DLD1 (cell line): ENCODE measurements around the gene ZNF462.

ENCODE experiments used
- in situ Hi-C: cut with HindIII; loops from 2 replicates; pipeline ENCODE4 v1.10.0; 2017; ENCODE audit warnings: low sequenced_read_pairs

The ZNF462 gene

DNA sequence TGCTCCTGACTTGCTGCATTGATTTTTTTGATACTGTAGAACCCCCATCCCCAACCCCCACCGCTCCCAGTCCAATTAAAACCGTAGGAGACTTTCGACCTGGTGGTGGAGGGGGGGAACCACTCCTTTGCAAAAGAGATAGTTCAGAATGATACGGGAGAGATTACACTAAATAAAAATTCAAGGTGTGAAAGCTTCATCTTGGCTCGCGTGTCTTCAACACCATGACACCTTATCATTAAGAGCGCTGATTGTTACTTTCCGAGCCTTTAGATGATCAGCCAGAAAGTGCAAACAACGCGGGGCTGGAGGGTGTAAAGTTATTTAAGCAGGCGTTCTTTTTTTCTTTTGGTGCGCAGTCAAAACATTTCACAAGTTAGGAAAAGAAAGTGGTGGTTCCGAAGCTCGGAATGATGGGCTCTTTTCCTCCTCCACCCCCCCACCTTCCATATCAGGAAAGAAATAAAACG lies 1.3 kb upstream of the ZNF462 start:
- in situ Hi-C loops: no loop called here

DNA sequence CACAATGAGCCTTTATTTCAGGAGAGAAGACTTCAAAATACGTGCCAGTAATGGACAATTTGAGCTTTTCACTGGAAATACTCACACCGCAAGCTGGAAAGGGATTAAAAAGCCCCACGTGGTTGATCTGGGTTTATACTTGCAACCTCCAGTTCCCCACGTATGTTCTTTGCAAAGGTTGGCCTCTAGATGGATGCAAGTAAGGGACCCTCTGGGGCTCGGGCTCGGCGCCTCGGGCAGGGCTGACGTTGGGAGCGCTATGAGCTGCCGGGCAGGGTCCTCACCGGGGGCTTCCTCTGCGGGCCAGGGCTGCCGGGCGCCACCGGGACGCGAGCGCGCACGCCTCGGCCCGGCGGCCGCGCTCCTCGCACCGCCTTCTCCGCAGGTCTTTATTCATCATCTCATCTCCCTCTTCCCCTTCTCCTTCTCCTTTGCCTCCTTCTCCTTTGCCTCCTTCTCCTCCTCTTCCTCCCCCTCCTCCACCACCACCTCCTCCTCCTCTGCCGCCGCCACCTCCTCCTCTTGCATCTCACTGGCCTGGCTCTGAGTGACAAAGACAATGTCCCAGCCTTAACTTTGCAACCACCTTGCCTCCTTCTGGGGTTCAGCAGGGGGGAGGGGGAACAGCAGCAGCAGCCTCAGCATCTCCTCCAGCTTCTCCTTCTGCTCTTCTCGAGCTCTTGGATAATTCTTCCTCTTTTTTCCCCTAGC lies 701 bp upstream of the ZNF462 start:
- in situ Hi-C loops: no loop called here

DNA sequence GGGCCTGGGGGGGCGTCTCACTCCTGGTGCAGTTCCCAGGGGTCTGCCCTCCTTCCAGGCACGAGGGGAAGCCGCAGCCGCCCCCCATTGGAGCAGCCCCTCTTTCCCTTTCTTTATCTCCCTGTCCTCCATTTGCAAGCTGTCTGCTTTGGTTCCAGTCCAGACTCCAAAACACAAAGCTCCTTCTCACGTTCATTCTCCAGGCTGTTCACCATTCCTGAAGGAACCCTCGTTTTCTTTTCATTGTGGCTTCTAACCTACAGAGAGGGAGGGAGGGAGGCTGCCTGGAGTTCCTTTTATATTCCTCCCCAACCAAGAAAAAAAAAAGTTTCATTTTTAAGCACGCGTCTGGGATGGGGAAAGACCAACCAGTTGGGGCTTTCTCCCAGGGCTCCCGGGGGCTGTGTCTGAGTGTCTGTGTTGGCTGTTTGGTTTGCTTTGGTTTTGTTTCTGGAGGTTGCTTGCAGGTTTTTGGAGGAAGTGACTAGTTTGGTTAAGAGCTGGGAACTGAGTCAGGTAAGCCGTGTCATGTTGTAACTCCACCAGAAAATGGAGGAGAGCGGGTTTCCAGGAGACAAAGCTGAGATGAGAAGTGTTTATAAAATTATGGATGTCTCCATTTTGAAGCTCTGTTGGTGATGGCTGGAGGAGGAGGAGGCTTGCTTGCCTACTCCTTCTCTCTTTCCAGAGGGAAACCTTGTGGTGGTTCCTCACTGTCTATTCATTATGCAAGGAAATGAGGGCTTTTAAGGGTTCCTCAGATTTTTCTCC lies 1.6 kb downstream of the ZNF462 start:
- in situ Hi-C loops: no loop called here

DNA sequence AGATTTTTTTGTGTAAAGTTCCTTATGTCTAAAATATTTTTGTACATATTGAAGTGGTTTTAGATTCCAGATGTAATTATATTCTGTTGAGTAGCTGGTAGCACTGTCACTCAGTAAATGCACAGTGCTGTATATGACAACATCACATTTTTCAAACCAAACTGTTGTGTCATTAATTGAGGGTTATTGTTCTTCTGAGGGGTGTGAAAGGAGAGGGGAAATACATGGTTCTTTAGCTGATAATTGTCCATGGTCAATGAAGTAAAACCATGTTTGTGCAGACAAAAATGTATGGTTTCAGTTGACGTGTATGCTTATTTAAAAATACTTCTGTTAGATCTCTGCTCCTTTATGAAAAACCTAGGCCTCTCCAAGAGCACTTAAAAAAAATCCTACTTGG lies 3.3 kb downstream of the ZNF462 start:
- in situ Hi-C loops: no loop called here

DNA sequence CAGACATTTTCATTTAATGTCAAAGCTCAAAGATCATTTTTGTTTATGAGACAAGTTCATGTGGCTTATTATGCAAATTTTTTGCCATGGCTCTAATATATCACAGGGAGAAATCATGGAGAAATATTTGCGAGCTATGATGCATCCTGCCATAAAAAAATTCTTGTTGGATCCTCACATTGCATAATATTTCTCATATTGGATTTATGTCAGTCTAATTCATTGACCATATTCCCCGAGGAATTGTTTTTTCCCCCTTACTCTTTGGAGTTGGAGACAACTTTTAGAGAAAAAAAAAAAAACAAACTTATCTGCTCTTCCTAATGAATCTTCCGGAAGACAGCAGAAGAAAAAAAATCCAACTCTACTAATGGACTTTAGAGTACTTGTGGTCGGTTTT lies 4.3 kb downstream of the ZNF462 start:
- in situ Hi-C loops: no loop called here

DNA sequence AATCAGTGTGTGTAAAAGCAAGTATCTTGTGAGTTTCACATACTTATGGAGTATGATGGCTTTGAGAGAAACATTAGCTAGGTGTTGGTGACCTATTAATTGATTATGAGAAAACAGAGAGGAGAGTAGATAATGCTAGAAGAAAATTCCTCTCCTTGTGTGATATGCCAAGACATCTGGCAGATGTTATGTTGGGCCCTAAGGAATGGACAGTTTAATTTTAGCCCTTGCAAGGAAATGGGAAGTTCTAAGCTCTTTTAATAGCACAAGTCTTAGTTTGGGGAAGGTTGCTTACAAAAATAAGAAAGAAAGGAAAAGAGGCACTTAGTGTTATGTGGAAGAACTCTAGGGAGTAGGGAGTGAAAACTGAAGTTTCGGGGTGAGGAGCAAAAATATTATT lies 5.1 kb downstream of the ZNF462 start:
- in situ Hi-C loops: no loop called here

DNA sequence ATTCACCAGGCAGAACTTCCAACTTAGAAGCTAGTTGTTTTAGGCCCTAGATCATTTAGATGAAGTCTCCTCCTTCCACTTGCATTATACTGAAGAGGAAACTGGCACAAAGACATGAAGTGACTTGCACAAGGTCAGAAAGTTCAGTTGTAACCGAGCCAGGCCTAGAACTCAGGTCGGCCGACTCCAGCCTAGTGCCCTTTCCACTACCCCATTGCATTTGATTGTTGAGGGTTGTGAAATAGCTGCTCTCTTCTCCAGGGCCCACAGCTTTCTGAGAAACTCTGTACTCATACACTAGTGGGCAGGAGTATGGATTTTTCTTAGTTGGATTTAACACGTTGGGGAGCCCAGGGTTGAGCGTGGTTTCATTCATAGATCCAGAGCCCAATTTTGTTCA lies 5.6 kb downstream of the ZNF462 start:
- in situ Hi-C loops: no loop called here

DNA sequence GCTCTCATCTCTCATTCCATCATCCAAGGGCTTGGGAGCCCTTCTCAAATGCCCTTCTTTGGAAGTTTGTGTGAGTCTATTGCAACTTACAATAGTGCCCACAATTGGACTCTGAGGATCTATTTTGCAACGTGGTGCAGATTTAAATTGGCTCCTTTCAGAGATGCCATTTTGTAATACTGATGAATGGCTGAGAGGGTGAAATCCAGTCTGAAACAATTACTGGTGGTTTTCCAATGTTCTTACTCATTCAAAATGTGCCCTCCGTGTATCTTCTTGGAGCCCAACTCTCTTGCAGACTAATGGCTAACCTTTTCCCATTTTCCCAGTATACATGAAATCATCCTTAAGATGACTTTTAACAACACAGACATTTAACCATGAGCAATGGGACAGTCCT lies 6.1 kb downstream of the ZNF462 start:
- in situ Hi-C loops: no loop called here

DNA sequence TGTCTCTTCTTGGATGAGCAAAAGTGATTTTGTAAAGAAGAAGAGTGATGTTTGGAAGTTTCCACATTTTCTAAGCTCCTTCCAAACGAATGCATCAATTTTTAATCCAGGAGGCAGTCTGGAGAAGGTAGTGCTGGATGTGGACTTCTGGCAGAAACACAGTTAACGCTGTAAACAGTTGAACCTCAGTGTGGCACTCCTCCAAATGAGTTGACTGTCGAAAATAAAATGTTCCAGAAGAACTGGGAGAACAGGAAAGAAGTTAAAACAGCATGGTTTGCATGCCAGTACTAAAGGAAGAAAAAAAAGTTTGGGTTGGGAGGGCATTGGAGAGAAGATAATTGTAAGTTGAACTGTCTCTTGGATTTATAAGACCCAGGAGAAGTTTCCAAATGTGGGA lies 6.5 kb downstream of the ZNF462 start:
- in situ Hi-C loops: no loop called here

DNA sequence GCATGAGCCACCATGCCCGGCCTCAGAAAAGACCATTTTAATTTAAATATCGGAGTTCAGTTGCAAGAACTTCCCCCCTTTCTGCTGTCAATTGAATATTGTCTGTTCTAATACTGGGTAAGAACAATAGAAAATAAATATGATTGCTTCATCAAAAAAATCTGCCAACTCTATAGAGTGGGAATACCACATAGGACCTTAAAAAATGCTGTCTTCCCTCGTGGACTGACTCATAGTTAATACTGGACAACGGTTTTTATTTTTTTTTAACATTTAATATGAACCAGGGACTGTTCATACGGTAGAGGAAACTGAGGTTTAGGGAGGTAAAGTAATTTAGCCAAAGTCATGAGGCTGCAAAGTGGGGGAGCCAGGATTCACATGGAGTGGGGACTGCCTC lies 9.7 kb downstream of the ZNF462 start:
- in situ Hi-C loops: no loop called here

DNA sequence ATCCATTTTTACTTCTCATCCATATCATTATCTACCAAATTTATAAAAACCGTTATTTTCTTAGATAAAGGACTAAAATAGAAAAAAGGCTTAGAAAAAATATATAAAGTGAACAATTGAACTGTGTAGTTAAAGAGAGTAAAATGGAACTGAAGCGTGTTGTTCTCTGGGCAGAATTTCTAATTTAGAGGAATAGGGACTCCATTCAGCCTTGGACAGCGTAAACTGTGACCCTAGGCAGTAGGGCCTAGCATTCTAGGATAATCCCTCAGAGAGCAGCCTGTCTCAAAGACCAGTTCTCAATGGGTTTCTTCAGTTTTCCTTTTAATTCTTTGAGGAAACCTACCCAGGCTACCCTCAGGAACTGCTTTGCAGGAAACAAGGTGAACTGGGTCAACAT lies 11.1 kb downstream of the ZNF462 start:
- in situ Hi-C loops: no loop called here

DNA sequence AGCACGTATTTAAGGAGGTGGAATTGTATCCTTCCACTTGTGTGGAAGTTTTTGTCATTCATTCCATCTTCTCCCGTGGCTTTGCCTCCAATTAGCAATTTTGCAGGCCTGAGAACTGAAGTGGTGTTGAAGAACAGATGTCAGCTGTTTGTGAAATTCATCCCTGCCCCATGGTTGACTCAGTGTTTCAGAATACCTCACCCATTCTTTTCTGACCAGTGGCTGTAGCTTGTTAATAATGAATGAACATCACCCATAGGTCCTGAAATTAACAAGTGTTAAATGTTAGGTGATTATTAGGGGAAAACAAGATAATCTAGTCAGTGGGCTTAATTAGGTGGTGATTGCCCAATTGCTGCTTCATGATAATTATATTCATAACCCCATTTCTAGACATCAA lies 11.7 kb downstream of the ZNF462 start:
- in situ Hi-C loops: no loop called here

DNA sequence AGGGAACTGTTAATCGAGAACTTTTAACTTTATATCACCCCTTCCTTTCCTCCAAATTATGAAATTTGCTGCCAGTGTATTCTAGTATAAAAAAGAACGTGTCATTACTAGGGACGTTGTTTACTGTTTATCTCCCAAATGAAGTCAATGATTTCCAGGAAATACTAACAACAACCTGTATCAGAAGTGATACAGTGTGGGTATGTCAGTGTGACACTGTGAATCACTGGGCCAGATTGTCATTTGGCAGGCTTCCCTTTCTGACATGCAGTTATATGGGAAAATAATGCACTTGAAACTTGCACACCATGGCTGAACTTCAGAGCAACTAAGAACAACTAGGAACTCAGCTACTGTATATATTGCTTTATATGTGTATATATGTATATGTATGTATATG lies 12.6 kb downstream of the ZNF462 start:
- in situ Hi-C loops: no loop called here

DNA sequence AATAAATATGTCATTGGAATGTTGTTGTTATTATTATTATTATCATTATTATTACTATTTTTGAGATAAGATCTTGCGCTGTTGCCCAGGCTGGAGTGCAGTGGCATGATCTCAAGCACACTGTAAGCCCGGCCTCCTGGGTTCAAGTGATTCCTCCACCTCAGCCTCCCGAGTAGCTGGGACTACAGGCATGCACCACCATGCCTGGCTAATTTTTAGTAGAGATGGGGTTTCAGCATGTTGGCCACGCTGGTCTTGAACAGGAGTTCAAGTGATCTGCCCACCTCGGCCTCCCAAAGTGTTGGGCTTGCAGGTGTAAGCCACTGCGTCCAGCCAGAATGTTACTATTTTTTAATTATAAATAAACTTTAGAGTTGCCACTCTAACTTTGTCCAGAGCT lies 14.4 kb downstream of the ZNF462 start:
- in situ Hi-C loops: no loop called here

DNA sequence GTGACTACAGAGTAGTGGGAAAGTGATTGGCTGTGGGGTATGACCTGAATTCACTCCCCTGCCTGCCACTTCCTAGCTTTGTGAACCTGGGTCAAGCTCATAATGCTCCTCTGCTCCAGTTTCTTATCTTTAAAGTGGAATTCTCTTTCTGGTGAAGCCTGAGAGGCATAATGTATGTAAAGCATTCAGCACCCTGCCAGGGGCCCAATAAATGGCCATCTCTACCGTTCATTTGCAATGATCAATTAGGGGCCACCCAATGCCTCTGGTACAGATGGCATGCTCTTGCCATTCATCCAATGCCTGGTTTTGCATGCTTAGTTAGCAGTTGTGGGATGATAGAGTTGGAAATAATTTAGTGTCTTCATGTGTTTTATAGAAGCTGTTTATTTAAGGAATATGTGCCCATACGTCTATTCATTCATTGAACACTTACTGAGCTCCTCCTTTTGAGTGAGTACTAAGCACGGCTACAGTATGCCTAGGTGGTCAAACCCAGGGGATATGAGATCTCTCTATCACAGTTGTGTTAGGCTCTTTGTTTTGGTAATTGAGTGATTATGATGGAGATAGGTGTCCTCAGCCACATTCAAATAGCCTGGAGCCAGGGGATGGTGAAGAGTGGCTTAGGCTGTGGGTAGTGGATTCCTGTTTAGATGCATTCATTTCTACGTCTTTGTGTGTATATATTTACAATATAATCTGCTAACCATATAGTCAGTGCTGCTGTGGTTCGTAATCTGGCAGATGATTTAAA lies 15.3 kb downstream of the ZNF462 start:
- in situ Hi-C loops: no loop called here

DNA sequence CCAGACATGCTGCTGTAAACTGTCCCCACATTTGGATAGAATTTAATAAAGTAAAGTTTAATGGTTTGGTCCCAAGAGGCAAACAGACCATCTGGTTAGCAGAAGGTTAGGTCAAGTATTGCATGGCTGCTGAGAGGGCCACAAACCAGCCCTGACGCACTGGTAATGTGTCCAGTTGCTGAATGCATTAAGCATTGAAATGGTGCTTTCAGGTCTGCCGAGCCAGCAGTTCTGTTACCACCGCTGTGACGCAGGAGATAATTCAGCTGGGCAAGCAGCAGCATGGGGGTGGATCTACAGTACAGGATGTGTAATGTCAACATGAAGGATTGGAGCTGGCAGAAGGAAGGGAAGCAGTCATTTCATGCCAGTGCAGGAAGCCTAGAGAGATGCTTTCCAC lies 16.0 kb downstream of the ZNF462 start:
- in situ Hi-C loops: no loop called here

DNA sequence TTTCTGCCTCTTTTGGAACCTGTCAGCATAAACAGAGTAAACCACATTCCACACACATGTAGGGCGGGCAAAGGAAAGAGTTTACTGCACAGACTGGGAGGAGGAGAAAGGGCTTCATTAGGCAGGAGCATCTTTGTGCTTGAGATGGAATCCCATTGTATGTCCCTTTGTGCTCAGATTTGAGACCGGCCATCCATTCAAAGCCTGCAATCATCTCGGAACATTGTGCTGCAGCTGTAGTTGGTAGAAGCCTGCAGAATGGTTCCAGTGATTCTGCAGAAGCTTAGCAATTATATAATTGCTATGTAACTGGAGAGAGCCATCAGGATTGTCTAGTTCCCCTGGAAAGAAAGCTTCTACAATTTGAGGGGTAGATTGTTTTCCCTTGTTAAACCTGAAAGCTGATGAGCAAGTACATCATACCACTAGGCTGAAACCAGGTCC lies 16.5 kb downstream of the ZNF462 start:
- in situ Hi-C loops: no loop called here

DNA sequence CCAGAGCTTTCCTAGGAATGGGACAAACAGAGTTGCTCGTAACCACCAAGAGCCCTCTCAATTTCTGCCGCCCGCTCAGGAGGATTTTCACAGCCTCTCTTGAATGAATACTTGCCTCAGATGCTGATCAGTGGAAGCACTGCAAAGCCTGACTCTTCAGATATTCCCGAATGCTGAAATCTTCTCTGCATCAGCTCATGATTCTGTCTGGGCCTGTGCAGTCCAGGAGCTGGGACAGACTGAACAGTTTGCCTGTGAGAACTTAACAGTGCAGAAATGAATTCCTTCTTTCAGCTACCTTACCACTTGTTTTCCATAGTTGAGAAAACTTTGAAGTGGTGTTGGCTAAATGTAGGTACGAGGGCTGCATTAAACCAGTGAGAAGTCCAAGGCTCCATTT lies 17.1 kb downstream of the ZNF462 start:
- in situ Hi-C loops: no loop called here

DNA sequence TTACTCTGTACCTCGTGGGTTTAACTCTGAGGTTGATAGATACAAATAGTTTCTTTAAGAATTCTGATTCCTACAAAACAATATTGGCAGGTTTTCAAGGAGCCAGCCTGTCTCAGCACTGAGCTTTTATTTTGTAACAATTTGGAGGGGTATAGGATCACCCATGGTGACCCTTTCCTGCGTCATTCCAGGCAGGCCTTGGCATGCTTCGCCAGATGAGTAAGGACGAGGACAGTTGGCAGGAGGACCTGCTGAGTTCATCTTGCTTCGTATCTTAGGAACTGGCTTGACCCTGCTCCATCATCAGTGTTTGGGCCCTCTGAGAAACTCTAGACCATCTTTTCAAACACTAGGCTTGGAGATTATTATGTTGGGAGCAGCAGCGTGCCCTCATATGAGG lies 17.9 kb downstream of the ZNF462 start:
- in situ Hi-C loops: no loop called here

DNA sequence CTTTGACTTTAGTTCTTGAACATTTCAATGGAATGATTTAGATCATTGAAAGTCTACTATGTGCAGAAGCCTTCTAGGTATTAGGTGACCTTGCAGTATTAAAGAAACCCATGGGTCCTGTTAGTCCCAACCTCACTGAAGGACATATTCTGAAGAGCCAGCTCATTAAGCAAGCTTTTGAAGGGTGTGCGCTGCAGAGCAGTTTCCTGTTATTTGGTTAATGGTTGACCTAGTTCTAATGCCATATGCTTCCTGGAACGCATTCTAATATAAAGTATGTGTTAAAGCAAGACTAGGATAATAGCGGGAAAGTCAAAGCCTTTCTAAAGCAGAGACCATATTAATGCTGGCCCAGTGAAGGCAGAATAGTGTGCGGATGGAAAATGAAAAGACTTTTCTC lies 20.1 kb downstream of the ZNF462 start:
- in situ Hi-C loops: no loop called here

DNA sequence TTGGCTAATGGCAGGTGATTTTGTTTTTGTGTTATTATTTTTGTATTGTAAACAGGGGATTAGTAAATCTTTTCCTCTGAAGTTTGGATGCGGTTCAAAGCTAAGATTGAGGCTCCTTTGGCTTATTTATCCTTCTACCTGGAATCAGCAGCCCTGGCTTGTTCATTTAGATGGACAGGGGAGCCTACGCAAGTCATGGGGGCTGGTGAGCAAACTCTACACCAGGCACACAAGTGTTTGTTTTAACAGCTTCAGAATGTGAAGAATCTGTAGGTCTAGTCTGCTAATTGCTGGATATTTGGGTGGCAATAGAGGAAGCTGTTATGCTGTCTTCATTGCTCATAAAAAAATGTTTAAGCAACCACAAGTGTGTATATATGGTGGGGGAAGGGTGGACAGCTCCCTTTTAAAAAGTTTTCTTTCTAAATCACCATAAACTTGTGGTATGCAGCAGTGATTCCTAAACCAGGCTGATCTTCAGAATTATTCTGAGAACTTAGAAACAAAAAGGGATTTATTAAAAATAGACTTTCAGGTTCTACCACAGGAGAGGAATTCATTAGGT lies 20.7 kb downstream of the ZNF462 start:
- in situ Hi-C loops: no loop called here
